OCI-LY3 (cell line): Measurements from ENCODE around the gene PAX2.

Experiments used
- H2AFZ ChIP-seq: fragments of 200-600, 300-600 bp; shearing (Covaris generic); 2 replicates; pipeline ENCODE4 v1.6.0; 2014; ENCODE audit warnings: antibody characterized with exemption, low read depth, low read length
- H3K27ac ChIP-seq: fragments of 200-600, 300-600 bp; sonication (generic); 2 replicates; pipeline ENCODE4 v1.5.1; 2014; ENCODE audit warnings: mild to moderate bottlenecking, low read length, moderate library complexity, mixed read lengths
- H3K27me3 ChIP-seq: fragments of 200-600, 300-600 bp; sonication (generic); 2 replicates; pipeline ENCODE4 v1.6.1; 2014; ENCODE audit warnings: low read depth, low read length, mixed read lengths
- H3K36me3 ChIP-seq: fragments of 200-600, 300-600 bp; sonication (generic); replicated peaks from 2 replicates; pipeline ENCODE3; 2014; ENCODE audit warnings: low read depth, low read length, mixed read lengths
- H3K4me1 ChIP-seq: fragments of 300-600, 200-600 bp; sonication (generic); 2 replicates; pipeline ENCODE4 v1.6.1; 2014; ENCODE audit warnings: low read length, mixed read lengths
- H3K4me2 ChIP-seq: fragments of 200-600, 300-600 bp; sonication (generic); 2 replicates; pipeline ENCODE4 v1.6.1; 2014; ENCODE audit warnings: low read length, mixed read lengths
- H3K4me3 ChIP-seq: fragments of 300-600, 200-600 bp; sonication (generic); 2 replicates; pipeline ENCODE4 v1.5.1; 2014; ENCODE audit warnings: antibody characterized with exemption, mild to moderate bottlenecking, low read length, moderate library complexity
- H3K79me2 ChIP-seq: fragments of 300-600, 200-600 bp; shearing (Covaris generic); 2 replicates; pipeline ENCODE4 v1.6.1; 2014; ENCODE audit warnings: mild to moderate bottlenecking, low read length, mixed read lengths
- H3K9ac ChIP-seq: fragments of 300-600, 200-600 bp; shearing (Covaris generic); 2 replicates; pipeline ENCODE4 v1.6.0; 2014; ENCODE audit warnings: mild to moderate bottlenecking, low read length, moderate library complexity
- H3K9me3 ChIP-seq: fragments of 200-600, 300-600 bp; shearing (Covaris generic); 2 replicates; pipeline ENCODE4 v1.6.1; 2014; ENCODE audit warnings: low read length, mixed read lengths; ENCODE audit not compliant: insufficient read depth
- H4K20me1 ChIP-seq: fragments of 200-600, 300-600 bp; sonication (generic); 2 replicates; pipeline ENCODE4 v1.6.1; 2016; ENCODE audit warnings: low read length, mixed read lengths; ENCODE audit not compliant: insufficient read depth
- CTCF ChIP-seq: fragments of 200-600, 300-600 bp; sonication (generic); IDR thresholded peaks from 2 replicates; pipeline ENCODE4 v1.5.1; 2014; ENCODE audit warnings: antibody characterized with exemption, low read length, low read depth
- EZH2phosphoT487 ChIP-seq: fragments of 200-600 bp; shearing (Covaris generic); IDR thresholded peaks from 2 replicates; pipeline ENCODE4 v1.6.1; 2018; ENCODE audit warnings: antibody characterized with exemption, mixed run types, low read depth

PAX2 gene

GRCh38 chr10:100775871-100776270 is 30.5 kb downstream of the PAX2 start:
- TF ChIP-seq CTCF (no peak), EZH2phosphoT487 (no peak)
- Histone ChIP-seq H3K27me3 (no peaks in the 10 kb centered on the region; the same call in 1 of the 2 replicates), H2AFZ (no peak overlapping the region), H3K79me2 (no peaks in the 10 kb centered on the region), H3K9ac (no peak overlapping the region), H3K4me1 (no peaks in the 10 kb centered on the region), H3K27ac (no peak overlapping the region), H3K4me3 (no peak overlapping the region), H3K36me3 (no peaks in the 10 kb centered on the region), H3K4me2 (no peak overlapping the region), H3K9me3 (no peaks in the 10 kb centered on the region), H4K20me1 (no peaks in the 10 kb centered on the region)

- no peaks in the 10 kb centered on the region for H3K36me3 ChIP-seq
- no peak overlapping the region for H3K4me2 ChIP-seq
- no peaks in the 10 kb centered on the region for H4K20me1 ChIP-seq
- no peak overlapping the region for H3K4me3 ChIP-seq
- no peak overlapping the region for H3K27ac ChIP-seq
- no peaks in the 10 kb centered on the region for H3K79me2 ChIP-seq
- no peak overlapping the region for H2AFZ ChIP-seq
- no peaks in the 10 kb centered on the region; the same call in 1 of the 2 replicates for H3K27me3 ChIP-seq
- H3K4me1 ChIP-seq, result no peaks in the 10 kb centered on the region
- H3K9ac ChIP-seq, result no peak overlapping the region
- H3K9me3 ChIP-seq, result no peaks in the 10 kb centered on the region
- TF ChIP-seq EZH2phosphoT487 (no peak), CTCF (no peak)
Measured at GRCh38 chr10:100776671-100777070, 31.3 kb downstream of the PAX2 start.

GRCh38 chr10:100779329-100779728 is 33.9 kb downstream of the PAX2 start:
- Histone ChIP-seq H3K9ac (no peak overlapping the region), H2AFZ (no peak overlapping the region), H4K20me1 (no peaks in the 10 kb centered on the region), H3K9me3 (no peaks in the 10 kb centered on the region), H3K4me3 (no peak overlapping the region), H3K27me3 (no peaks in the 10 kb centered on the region; the same call in 1 of the 2 replicates), H3K4me1 (no peaks in the 10 kb centered on the region), H3K79me2 (no peaks in the 10 kb centered on the region), H3K4me2 (no peak overlapping the region), H3K36me3 (no peaks in the 10 kb centered on the region), H3K27ac (no peak overlapping the region)
- TF ChIP-seq CTCF (no peak), EZH2phosphoT487 (no peak)

- Histone ChIP-seq H4K20me1 (no peaks in the 10 kb centered on the region), H2AFZ (no peak overlapping the region), H3K4me2 (no peak overlapping the region), H3K27ac (no peak overlapping the region), H3K9ac (no peak overlapping the region), H3K9me3 (no peaks in the 10 kb centered on the region), H3K4me3 (no peak overlapping the region), H3K27me3 (no peaks in the 10 kb centered on the region; the same call in 1 of the 2 replicates), H3K36me3 (no peaks in the 10 kb centered on the region), H3K4me1 (no peaks in the 10 kb centered on the region), H3K79me2 (no peaks in the 10 kb centered on the region)
- TF ChIP-seq CTCF, result no peak
- TF ChIP-seq EZH2phosphoT487, result no peak
Measured at GRCh38 chr10:100780324-100780723, 34.9 kb downstream of the PAX2 start.
